KOPT-K1 (cell line): ENCODE measurements around the gene GOLGA8M.
"Not testable (repeated sequence)": the region's sequence is repeated elsewhere in the genome, so short reads cannot be mapped to it uniquely, and the experiment has no call there.

Experiments used
- H3K27ac ChIP-seq: fragments of 200-600 bp; sonication (generic); 2 replicates; pipeline ENCODE4 v1.5.1; 2016; ENCODE audit warnings: antibody characterized with exemption, mild to moderate bottlenecking, low read depth, low read length; ENCODE audit not compliant: poor library complexity, severe bottlenecking
- H3K36me3 ChIP-seq: fragments of 200-600 bp; sonication (generic); 2 replicates; pipeline ENCODE4 v1.5.1; 2017; ENCODE audit warnings: antibody characterized with exemption, mild to moderate bottlenecking, low read length, moderate library complexity; ENCODE audit not compliant: insufficient read depth
- H3K9me3 ChIP-seq: fragments of 200-600 bp; sonication (generic); 2 replicates; pipeline ENCODE4 v1.5.1; 2017; ENCODE audit warnings: antibody characterized with exemption, low read length, mild to moderate bottlenecking; ENCODE audit not compliant: insufficient read depth, poor library complexity, severe bottlenecking

Gene GOLGA8M

GRCh38 chr15:28693021-28693420, 19.2 kb downstream of the GOLGA8M start:
- H3K36me3 ChIP-seq, H3K27ac ChIP-seq, H3K9me3 ChIP-seq: not testable (repeated sequence)

DNA sequence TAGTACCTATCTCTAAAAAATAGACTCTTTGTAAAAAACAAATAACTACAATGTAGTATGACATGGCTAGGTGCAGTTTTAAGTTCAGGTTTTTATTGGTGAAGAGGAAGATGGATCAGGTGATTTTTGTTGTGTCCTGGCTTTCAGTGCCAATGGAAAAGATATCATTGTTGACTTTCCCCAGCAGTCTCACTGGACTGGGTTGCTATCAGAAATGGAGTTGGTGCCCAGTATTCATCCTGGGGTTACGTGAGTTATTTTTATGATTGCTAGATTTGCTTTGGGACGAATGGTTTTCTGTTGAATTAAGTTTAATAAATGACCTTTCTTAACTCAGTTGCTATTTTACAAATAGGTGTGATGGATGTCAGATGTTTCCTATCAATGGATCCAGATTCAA, 38.7 kb downstream of the GOLGA8M start:
- H3K36me3 ChIP-seq, H3K27ac ChIP-seq, H3K9me3 ChIP-seq: not testable (repeated sequence)

GRCh38 chr15:28672122-28672521, 40.1 kb downstream of the GOLGA8M start:
- H3K27ac ChIP-seq = not testable (repeated sequence)

GRCh38 chr15:28666402-28666801, 45.8 kb downstream of the GOLGA8M start:
- H3K27ac ChIP-seq, H3K36me3 ChIP-seq, H3K9me3 ChIP-seq: not testable (repeated sequence)

More at GRCh38 chr15:28672122-28672521, 40.1 kb downstream of the GOLGA8M start:
- H3K9me3 ChIP-seq, H3K36me3 ChIP-seq: not testable (repeated sequence)

- H3K9me3 ChIP-seq, H3K27ac ChIP-seq, H3K36me3 ChIP-seq: not testable (repeated sequence)
Observed at GRCh38 chr15:28664575-28664974, 47.6 kb downstream of the GOLGA8M start.

DNA sequence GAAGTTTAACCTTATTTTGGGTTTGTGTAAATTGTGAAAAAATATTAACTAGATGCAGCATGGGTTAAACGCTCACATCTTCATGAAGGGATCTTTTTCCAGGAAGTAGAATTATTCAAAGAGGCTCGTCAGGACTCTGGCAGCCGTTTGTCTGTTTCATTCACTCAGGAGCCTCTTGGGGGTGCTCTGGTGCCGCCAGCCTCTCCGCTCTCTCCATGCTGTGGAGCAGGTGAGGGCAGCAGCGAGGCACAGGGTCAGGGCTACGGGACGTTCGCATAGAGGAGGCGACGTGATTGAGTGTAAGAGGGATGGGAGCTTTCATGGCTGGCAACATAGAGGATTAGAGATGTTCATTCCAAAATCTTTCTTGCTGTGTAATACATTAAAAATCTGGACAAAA, 48.5 kb downstream of the GOLGA8M start:
- not testable (repeated sequence) for H3K9me3 ChIP-seq, H3K36me3 ChIP-seq, H3K27ac ChIP-seq

- H3K27ac ChIP-seq, H3K9me3 ChIP-seq, H3K36me3 ChIP-seq: not testable (repeated sequence)
Observed at GRCh38 chr15:28660750-28661149, 51.5 kb downstream of the GOLGA8M start.

GRCh38 chr15:28656018-28656360, 56.2 kb downstream of the GOLGA8M start:
- H3K36me3 ChIP-seq, H3K9me3 ChIP-seq, H3K27ac ChIP-seq: not testable (repeated sequence)

GRCh38 chr15:28655329-28656017, 56.7 kb downstream of the GOLGA8M start:
- H3K36me3 ChIP-seq, H3K27ac ChIP-seq, H3K9me3 ChIP-seq: not testable (repeated sequence)

- H3K36me3 ChIP-seq, H3K27ac ChIP-seq, H3K9me3 ChIP-seq: not testable (repeated sequence)
Observed at GRCh38 chr15:28654194-28654593, 58.0 kb downstream of the GOLGA8M start.

DNA sequence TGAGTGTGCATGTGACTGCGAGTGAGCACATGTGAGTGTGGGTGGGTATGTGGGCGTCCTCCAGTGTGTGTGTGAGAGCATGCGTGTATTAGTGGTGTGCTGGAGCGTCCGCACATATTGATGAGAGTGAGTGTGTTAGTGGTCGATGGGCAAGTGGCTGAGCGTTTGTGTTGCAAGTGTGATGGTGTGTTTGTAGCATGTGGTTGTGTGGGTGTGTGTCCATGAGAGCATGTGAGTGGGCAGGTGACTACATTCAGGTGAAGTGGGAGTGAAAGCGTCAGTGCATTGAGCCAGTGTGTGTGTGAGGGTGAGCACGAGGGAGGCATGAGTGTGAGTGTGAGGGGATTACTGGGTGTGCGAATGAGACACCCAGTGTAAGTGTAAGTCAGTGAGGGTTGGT, 59.7 kb downstream of the GOLGA8M start:
- H3K27ac ChIP-seq, H3K9me3 ChIP-seq, H3K36me3 ChIP-seq: not testable (repeated sequence)
